RPMI7951 (cell line): ENCODE results near the gene NSMF. TPM values are rescaled to one million over a fixed set of nuclear protein-coding genes. Genes with fewer than 3 reads are reported as not detected.

Experiments used
- total RNA-seq: library from RNA; depleted of rRNA; stranded (reverse); fragments of >200 nt; shearing (Covaris generic); gene quantifications from 2 replicates; pipeline ENCODE4 v1.2.3, GENCODE V29; 2014; rRNA removed

The NSMF gene
- total RNA-seq, 1 experiment from 2014 or later, result 11.9 TPM

Other genes starting within 250 kb of the NSMF start
- gene RNF208, start 237.1 kb downstream of the NSMF start, total RNA-seq, result not detected in 2 replicates
- gene CYSRT1, start 234.2 kb downstream of the NSMF start, total RNA-seq, result 0.36 and 1.1 TPM in 2 replicates
- gene RNF224, start 231.8 kb downstream of the NSMF start, total RNA-seq, result not detected in 2 replicates
- gene SLC34A3, start 228.4 kb downstream of the NSMF start, total RNA-seq, result not detected in 2 replicates
- gene TUBB4B, start 218.0 kb downstream of the NSMF start, total RNA-seq, result 295 and 372 TPM in 2 replicates
- not detected in 2 replicates for gene STPG3, start 208.0 kb downstream of the NSMF start, total RNA-seq
- 34.2 and 46.8 TPM in 2 replicates for gene NELFB, start 204.0 kb downstream of the NSMF start, total RNA-seq
- gene TOR4A, start 181.6 kb downstream of the NSMF start, total RNA-seq, result under 0.01 TPM in 2 replicates
- gene NRARP, start 157.1 kb downstream of the NSMF start, total RNA-seq, result 0.12 TPM in 1 of 2 replicates, not detected in the other
- 0.24 and 1.3 TPM in 2 replicates for gene EXD3, start 36.2 kb downstream of the NSMF start, total RNA-seq
- not detected in 2 replicates for gene NOXA1, start 35.9 kb downstream of the NSMF start, total RNA-seq
- gene ENTPD8, start 18.0 kb downstream of the NSMF start, total RNA-seq, result not detected in 2 replicates
- gene PNPLA7, start 91.1 kb upstream of the NSMF start, total RNA-seq, result not detected in 2 replicates
- 66.7 and 80.8 TPM in 2 replicates for gene MRPL41, start 92.5 kb upstream of the NSMF start, total RNA-seq
- gene DPH7, start 119.6 kb upstream of the NSMF start, total RNA-seq, result 14.5 and 20.0 TPM in 2 replicates
- gene ZMYND19, start 131.2 kb upstream of the NSMF start, total RNA-seq, result 16.3 and 19.1 TPM in 2 replicates
- gene ARRDC1, start 146.4 kb upstream of the NSMF start, total RNA-seq, result 13.1 and 15.0 TPM in 2 replicates
- gene EHMT1, start 159.7 kb upstream of the NSMF start, total RNA-seq, result 11.5 and 18.8 TPM in 2 replicates